Erythroblast (primary cell): ENCODE measurements around the gene YTHDF2.

Source experiments
- GATA1 ChIP-seq: IDR thresholded peaks from 2 replicates; pipeline ENCODE4 v1.6.1; 2011; ENCODE audit warnings: low read depth, mild to moderate bottlenecking, control low read depth, low read length, moderate library complexity
- POLR2A ChIP-seq: IDR thresholded peaks from 2 replicates; pipeline ENCODE4 v1.6.1; 2011; ENCODE audit warnings: mild to moderate bottlenecking, low read length

- TF ChIP-seq POLR2A = no peak
- TF ChIP-seq GATA1 = no peak
These were observed 7.4 kb downstream of the YTHDF2 start for GRCh38 chr1:28744184-28744583.
